HG03469 (cell line): ENCODE results near the gene PFKP.
A peak's percentile ranks its signal among the peaks of the same experiment; 100 is the strongest.

ENCODE experiments used
- ATAC-seq: cut with Tn5 transposase; IDR thresholded peaks from one replicate; pipeline ENCODE4 v1.9.1; 2021; ENCODE audit warnings: mild to moderate bottlenecking, moderate library complexity, moderate number of reproducible peaks; ENCODE audit not compliant: unreplicated experiment

Gene PFKP

GRCh38 chr10:3067118-3067858 is at the start of gene PFKP:
TSS of gene PFKP (plus strand) at chr10:3067548. CDS start at chr10:3067596, 48 bp downstream.
- ATAC-seq = peak; percentile 29

- ATAC-seq = no peak
Measured at GRCh38 chr10:3018247-3018646, 49.1 kb upstream of the PFKP start.

GRCh38 chr10:3020311-3020710 is 47.0 kb upstream of the PFKP start:
- no peak for ATAC-seq

- no peak for ATAC-seq
Measured at GRCh38 chr10:3020881-3021280, 46.5 kb upstream of the PFKP start.

GRCh38 chr10:3022027-3022426 is 45.3 kb upstream of the PFKP start:
- ATAC-seq = no peak

- no peak for ATAC-seq
Measured at GRCh38 chr10:3023892-3024291, 43.5 kb upstream of the PFKP start.

GRCh38 chr10:3025026-3025683 is 42.2 kb upstream of the PFKP start:
- no peak for ATAC-seq

GRCh38 chr10:3027866-3028265 is 39.5 kb upstream of the PFKP start:
- no peak for ATAC-seq

GRCh38 chr10:3028441-3028840 is 38.9 kb upstream of the PFKP start:
- ATAC-seq = no peak

- ATAC-seq = no peak
Measured at GRCh38 chr10:3030765-3031164, 36.6 kb upstream of the PFKP start.

- ATAC-seq = no peak
Measured at GRCh38 chr10:3031490-3031889, 35.9 kb upstream of the PFKP start.

- no peak for ATAC-seq
Measured at GRCh38 chr10:3033925-3034324, 33.4 kb upstream of the PFKP start.

- no peak for ATAC-seq
Measured at GRCh38 chr10:3034616-3035015, 32.7 kb upstream of the PFKP start.

- ATAC-seq = peak; percentile 98
Measured at GRCh38 chr10:3036155-3037021, 31.0 kb upstream of the PFKP start.

GRCh38 chr10:3037182-3037581 is 30.2 kb upstream of the PFKP start:
- ATAC-seq = no peak

- no peak for ATAC-seq
Measured at GRCh38 chr10:3040069-3040468, 27.3 kb upstream of the PFKP start.

- ATAC-seq = no peak
Measured at GRCh38 chr10:3042589-3042988, 24.8 kb upstream of the PFKP start.

- peak; percentile 74 for ATAC-seq
Measured at GRCh38 chr10:3043512-3044368, 23.6 kb upstream of the PFKP start.

- ATAC-seq = no peak
Measured at GRCh38 chr10:3045471-3046209, 21.7 kb upstream of the PFKP start.

- ATAC-seq = no peak
Measured at GRCh38 chr10:3046210-3046779, 21.1 kb upstream of the PFKP start.
